Hindlimb muscle (tissue), 1 donor: ENCODE results near the gene ROMO1. TPM values are rescaled to one million over a fixed set of nuclear protein-coding genes. Genes with fewer than 3 reads are reported as not detected.

Experiments
- DNase-seq: peaks from one replicate; pipeline ENCODE4 v3.0.0-alpha.2; 2013
- polyA plus RNA-seq: library from polyadenylated mRNA; unstranded; fragments of 120-200 nt; gene quantifications from one replicate; pipeline ENCODE4 v1.2.1, GENCODE V29; 2013; ENCODE audit not compliant: insufficient read length

The ROMO1 gene
- 76.7 TPM for polyA plus RNA-seq

DNA sequence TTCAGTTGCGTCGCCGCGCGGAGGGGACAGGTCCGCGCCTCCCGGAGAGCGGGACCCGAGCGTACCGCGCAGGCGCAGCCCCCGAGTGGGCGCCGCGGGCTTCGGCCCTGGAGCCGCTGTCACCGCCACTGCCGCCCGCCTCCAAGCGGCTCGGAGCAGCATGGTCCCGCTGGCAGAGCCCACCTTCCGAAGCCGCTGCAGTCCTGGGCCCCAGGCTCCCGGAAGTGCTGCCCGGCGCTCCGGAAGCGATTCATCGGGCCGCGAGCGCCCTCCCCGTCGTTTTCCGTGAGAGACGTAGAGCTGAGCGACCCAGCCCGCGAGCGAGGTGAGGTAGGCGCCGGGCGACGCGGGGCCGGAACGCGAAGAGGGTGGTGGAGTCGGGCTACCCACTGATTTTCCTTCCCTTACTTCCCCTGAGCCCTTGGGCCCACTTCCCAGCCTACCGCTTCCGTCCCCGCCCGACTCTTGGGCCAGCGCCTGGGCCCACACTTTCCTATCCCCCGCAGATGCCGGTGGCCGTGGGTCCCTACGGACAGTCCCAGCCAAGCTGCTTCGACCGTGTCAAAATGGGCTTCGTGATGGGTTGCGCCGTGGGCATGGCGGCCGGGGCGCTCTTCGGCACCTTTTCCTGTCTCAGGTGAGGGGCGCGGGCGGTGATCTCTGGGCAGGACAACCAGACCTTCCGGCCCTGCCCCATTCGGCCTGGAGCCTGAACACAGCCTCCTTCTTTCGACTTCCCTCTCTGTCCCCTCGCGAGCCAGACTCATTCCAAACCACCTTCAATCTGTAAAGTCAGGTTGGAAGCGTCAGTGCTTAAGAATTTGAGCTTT, at the start of gene ROMO1, which contains the start of gene NFS1:
Gene ROMO1, plus strand, starts transcription at position 279 of the 830 bp plus-strand sequence. Its CDS starts 228 bp downstream, at position 507.
Gene NFS1, minus strand, starts transcription at position 226 of the 830 bp plus-strand sequence. Its CDS starts 64 bp downstream, at position 162.
- peak; percentile 92 for DNase-seq

DNA sequence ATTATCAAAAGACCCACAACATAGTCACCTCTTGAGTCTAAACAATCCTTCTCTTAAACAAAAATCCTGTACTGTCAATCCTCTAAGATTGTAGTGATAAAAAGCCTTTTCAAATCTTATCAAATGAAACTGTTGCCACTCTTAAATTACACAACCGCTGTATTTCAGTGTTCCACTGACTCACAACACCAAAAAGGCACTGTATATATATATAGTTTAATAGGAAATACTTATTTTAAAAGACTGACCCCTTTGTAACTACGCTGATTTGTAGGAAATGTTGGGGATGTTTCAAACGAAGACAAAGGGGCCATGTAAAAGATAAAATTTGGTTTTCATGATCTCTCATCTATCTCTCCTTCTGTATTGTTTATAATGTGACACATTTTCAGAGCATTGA, 48.6 kb upstream of the ROMO1 start:
- DNase-seq, result no peak

DNA sequence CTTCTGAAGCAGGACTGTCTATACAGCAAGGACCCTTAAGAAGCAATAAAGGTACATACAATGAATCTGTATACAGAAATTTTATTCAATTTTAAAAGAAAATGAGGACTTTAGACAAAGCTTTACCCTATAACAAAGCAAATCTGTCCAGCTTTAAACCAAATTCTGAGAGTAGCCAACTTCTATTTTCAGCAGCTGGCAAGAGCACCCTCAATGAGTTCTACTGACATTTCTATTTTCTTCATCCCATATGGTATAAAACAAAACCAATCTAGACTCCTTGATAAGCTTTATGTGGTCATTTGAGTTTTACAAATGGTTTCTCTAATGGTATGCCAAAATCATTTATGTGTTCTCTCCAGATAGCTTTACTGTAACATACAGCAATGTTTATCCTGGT, 47.2 kb upstream of the ROMO1 start:
- DNase-seq, result no peak

DNA sequence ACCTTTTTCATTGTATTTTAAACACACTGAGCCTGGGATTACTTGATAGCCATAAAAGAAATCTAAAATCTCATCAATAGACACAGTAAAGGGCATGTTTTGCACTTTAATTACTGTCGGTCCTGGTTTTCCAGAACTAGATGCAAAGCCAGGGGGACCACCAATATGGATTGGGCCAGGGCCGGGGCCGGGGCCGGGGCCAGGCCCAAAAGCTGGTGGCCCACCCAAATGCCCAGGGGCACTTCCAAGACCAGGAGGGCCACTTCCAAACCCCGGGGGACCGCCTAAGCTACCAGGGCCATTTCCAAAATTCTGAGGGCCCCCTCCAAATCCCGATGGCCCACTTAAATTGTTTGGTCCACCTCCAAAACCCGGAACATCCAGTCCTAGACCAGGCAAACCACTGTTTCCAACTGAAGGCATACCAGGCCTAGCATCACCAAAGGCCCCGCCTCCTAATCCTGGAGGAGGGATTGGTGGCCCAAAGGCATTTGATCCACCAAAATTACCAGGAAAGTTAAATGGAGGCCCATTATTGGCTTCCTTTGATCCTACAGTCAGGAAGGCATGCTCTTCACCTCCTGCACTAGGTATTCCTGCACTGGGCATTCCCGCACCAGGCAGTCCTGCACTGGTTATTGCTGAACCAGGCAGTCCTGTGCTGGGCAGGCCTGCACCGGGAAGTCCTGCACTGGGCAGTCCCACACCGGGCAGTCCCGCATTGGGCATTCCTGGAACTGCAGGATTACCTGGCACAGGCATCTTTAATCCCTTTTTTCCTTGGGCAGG, 46.4 kb upstream of the ROMO1 start:
- DNase-seq, result no peak

DNA sequence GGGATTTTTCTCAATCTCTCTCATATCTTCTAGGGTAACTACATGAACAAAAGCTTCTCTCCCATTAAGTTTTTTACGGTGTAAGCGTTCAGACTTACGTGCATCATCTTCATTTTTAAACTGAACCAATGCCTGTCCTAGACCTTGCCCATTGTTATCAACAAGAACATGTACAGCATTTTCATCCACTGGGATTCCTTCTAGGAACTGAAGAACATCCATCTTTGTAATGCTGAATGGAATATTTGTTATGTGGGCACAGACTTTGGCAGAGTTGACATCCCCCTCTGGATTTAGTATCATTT, 45.8 kb upstream of the ROMO1 start:
- DNase-seq, result no peak

DNA sequence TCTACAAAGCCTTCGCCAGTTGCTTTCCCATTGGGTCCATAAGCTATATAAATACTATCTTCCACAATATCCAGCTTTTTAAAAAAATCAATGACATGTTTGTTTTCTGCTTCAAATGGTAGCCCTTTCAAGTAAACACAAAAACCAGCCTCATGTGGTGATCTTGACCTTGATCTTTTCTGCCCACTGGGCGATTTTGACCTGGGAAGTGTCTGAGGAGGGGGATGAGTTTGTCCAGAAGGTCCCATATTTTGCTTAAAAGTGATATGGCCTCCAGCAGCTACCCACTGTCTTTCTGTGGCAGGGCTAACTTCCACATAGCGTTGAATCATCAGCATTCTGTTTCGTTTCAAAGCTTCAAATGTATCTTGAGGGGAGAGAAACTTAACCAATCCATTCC, 45.3 kb upstream of the ROMO1 start:
- no peak for DNase-seq

DNA sequence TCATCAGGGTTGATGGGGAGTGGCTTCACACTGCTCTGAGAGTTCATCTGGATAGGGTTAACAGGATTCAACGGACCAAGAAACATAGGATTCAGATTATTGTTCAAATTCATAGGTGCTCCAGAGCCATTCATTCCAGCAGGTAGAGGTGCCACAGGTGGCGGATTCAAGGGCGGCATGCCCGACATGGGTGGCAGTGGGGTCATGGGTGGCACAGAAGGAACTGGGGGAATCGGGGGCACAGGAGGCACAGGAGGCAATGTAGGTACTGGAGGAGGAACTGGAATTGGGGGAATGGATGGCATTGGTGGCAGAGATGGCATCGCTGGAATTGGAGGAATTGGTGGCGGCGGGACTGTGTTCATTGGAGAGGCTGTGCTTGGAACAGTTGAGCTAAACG, 44.8 kb upstream of the ROMO1 start:
- DNase-seq, result no peak

DNA sequence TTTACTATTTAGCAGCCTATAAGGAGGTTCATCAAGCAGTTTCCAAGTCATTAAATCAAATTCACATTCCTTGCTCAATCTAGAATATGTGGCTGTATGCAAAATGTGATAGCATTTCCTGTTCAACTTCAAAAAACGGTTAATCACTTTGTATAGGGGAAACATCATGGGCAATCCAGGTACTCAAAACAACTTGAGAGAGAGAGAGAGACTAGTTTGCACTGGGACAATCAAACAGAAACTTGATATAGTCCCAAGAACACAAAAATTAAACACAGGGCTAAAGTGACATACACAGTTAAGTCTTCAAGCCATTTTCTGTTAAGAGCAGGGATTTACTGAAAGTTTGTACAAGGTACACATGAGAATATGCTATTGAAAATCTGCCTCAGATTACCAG, 41.9 kb upstream of the ROMO1 start:
- DNase-seq, result no peak

DNA sequence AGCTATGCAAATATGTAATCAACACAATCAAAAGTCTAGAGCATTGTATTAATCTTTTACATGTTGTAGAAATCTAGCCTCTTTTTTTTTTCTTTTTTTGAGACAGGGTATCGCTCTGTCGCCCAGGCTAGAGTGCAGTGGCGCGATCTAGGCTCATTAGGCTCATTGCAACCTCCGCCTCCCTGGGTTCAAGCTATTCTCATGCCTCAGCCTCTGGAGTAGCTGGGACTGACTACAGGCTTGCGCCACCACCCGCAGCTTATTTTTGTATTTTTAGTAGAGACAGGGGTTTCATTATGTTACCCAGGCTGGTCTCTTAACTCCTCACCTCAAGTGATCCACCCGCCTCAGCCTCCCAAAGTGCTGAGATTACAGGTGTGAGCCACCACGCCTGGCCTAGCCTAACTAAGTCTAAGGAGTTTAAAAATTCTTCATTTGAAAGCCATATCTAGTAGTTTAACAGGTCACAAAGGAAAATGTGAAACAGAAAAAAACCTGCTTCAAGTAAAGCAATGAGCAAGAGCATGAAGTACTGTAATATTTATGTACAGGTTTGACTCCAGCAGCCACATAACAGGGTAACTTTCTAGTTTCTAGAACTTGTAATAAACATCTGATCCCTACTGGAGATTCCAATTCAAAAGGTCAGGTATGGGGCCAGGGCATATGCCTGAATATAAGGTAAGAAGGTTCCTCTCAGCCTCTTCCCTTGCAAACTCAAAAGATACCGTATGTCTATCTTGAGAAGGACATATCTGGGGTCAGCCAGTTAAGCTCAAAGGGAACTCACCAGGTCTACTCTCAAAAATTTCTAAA, 38.9 kb upstream of the ROMO1 start:
- no peak for DNase-seq

DNA sequence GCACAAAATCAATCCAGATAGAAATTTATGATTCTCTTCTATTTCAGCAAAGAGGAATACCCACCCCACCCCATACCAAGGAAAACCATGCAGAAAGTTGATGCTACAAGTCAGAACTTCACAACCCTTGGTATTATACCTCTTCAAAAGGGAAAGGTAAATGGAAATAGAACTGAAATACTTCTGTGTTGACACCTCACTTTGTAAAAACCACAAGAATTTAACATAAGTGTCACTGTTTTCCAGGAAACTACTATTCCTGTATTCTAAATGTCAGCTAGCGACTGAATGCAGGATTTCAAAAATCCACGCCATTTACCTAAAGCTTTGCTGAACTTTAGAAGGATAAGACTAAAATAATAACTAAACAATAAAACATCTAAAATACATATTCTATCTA, 38.2 kb upstream of the ROMO1 start:
- DNase-seq, result no peak

DNA sequence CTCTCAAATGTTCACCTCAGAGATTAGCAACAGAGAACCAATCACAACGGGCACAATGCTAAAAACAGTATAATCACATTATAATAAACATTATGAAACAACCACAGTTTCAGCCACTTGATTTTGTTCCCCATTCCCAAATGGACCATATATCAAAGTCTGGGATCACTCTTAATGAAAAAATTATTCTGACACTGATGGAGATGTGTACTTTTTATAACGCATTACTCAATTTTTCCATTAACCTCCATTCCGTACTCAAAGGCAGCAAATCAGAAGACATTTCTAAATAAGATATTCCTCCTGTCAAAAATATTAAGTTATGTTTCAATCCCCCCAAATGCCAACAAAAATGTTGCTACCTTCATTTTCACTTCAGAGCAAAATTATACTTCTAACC, 37.3 kb upstream of the ROMO1 start:
- no peak for DNase-seq

DNA sequence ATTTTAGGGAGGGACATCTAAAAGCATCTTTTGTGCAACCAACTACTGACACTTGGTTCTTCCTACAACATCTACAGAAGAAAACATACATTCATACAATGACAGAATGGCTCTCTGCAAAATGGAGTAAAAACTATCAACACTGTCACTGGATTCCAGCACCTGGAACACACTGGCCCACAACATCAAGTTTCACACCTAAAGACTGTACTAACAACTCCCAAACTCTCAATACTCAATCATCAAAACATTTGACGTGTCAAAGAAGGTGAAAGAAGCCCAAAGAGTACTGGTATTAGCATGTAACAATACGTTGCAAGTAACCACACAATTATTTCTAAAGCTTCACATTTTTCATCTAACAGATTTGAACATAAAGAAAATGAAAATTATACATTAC, 36.7 kb upstream of the ROMO1 start:
- no peak for DNase-seq

DNA sequence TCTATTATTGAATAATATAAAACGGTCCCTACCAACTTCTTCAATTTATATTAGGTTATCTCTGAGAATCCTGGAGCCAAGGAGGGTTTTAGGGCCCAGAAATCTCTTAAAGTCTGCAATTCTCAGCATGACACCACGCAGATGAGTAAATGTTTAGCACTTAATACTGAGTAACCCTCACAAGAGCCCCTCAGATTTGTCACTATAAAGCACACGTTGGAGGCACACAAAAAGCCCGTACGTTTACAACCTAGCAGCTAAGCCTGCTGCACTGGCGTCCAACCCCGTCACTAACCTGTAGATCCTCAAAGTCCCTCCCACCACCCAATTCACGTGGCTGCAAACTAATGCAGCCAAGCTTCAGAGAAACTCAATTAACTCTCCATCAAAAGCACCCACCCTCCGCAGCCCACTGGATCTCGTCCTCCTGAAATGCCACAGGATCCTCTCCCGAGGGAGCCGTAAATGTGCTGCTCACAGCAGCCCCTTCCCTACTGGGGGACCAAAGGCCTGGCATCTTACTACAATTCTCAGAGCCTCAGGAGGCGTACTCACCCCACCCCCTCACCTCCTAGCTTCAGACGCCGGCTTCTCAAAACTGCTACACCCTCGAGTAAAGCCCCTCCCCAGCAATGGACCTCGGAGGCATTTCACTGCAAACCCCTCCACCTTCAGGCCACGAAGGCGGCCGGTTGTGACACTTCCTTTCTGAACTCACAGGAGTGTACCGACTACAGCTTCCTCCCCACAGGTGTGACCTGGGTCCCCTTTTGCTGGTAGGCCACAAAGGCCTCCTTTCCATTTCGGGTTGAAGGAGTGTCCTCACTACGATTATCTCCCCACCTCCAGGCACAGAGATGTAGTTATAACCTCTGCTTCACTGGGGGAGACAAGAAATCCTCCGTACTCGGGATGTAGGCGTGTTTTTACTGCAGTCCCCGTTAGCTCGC, 35.4 kb upstream of the ROMO1 start:
- DNase-seq, result no peak

DNA sequence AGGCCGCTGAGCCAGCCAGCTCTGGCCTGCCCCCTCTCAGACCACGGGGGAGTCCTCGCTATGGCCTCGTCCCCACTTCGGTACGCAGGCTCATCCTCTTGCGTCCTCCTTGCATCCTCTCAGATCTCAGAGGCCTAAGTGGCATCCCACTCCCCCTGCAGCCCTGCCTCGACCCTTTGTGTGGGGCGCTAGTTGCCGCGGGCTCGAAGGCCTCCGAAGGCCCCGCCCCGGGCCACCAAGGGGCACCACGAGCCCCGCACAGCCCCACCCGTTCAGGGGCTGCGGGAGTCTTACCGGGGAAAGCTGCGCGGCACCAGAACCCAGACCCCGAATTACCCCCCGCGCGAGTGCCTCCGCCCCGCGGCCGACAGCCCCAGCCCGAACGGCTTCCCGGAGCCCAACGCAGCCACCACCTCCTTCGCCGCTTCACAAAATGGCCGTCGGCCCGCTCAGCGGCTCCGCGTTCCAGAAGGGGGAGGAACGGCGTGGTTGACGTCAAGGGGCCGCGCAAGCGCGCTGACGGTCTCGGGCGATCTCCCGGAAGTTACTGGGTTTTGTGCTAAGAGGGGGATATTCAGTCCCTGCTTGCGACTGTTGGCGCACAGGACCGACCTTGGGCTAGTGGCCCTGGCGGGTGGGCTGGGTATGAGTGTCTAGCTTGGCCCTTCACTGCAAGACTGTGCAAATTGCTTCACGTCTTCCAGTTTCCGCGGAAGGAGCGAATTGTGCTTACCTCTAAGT, 34.6 kb upstream of the ROMO1 start, which contains the start of the genes CPNE1 and RBM12:
Gene CPNE1, minus strand, starts transcription at position 435 of the 741 bp plus-strand sequence. CDS start 31,977 bp downstream, outside the sequence.
Gene RBM12, minus strand, starts transcription at position 435 of the 741 bp plus-strand sequence. CDS start 9,578 bp downstream, outside the sequence.
- peak; percentile 95 for DNase-seq

DNA sequence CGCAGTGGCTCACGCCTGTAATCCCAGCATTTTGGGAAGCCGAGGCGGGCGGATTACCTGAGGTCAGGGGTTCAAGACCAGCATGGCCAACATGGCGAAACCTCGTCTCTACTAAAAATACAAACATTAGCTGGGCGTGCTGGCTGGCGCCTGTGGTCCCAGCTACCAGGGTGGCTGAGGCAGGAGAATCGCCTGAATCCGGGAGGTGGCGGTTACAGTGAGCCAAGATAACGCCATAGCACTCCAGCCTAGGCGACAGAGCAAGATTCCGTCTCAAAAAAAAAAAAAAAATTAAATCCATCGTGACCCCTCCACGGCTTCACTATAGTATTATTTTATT, 33.3 kb upstream of the ROMO1 start:
- no peak for DNase-seq

DNA sequence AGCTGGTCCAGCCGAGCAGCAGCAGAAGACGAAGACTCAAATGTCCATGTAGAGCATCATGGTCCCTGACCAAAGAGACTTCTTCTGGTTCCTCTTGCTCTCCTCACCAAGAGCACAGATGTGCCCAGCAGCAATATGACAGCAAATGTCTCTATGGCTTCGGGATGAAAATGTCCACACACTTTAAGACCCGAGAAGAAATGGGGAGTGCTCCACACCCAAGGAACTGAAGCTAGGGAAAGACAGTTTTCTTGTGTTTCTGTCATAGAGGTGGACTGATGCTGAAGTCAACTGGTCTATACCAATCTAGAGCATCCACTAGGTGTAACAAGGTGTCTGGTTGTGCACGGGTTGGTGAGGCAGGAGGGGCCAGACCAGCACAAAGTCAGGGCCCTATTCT, 30.0 kb upstream of the ROMO1 start:
- DNase-seq, result no peak

DNA sequence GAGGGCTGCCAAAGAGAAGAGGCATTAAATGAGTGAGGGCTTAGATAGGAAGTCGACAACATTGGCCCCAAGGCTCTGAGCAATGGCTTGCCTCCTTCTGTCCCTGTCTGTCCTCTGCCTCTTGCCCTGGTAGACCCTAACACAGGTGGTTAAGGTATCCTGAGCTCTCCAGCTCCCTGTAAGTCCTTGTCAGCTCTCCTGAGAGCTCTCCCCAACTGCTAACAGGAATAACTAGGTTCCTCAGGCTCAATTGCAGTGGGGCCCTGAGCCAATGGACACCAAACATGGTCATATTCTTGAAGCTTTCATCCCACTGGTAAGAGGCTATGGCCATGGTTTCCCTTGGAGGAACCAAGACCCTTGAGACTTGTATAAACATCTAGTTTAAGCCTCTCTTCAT, 29.5 kb upstream of the ROMO1 start:
- DNase-seq, result no peak

DNA sequence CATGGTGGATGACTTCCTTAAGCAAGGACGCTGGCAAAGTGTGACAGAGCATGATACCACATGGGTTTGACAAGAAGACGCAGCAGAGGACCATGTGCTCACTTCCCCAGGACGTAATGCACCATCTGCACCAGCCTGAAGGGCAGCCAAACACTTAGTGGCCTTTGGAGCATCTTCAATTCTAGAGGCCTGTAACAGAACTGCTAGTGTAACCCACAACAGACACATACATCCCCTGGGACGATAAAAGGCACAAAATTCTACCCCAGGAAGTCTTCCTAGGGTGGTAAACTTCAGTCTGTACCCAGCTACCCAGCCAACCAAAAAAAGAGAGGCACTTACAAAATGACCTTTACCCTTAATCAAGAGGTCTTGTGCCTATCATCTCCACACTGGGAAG, 25.3 kb upstream of the ROMO1 start:
- DNase-seq, result no peak

DNA sequence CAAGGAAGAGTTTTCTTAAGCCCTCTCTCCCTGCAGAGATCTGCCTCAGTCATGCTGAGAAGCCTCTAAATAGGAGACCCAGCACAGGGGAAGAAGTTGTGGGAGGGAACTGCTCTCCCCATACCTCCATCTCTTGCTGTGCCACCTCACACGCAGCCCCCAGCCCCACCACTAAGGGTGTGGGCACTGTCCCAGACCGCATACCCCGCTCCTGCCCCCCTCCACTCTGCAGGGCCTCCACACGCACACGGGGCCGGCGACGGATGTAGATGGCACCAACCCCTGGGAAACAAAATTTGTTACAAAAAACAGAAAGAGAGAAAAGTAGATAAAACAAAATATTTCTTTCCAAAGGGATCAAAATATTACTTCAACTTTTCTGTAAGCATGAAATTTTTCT, 24.3 kb upstream of the ROMO1 start:
- DNase-seq, result no peak

DNA sequence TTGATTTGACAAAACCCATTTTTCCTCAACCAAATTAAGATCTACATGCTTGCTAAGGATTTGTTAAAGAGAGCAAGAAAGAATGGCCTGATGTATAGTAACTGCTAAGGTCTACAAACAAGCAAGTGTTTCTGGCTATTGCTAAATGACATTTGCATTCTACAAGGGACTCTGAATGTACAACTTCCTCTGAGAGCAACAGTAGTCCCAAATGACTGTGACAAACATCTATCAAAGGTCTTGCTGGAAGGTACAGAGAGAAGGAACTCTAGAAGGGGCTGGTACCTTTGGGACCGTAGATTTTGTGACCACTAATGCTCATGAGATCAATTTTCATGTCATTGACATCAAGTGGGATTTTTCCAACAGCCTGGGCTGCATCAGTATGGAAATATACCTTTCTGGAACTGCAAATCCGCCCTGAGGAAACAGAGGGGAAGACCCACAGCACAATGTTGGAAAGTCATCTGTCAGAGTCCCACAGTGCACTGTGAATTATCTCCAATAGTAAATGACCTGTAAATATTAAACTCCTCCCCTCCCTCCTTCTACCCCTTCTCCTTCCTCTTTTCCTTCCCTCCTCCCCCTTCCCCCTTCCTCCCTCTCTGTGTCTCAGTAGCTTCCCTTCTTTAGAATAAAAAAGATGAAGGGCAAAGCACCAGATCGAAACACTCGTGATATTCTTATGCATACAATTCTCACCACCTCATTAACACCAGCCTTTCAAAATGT, 18.6 kb upstream of the ROMO1 start:
- DNase-seq, result no peak
